ENCODE data around the gene HOXD4. TPM values are rescaled to one million over a fixed set of nuclear protein-coding genes. Genes with fewer than 3 reads are reported as not detected.

HOXD4 gene
- total RNA-seq (2014; rRNA removed; shearing (Covaris generic)) (2.5 and 7.8 TPM in 2 replicates), polyA plus RNA-seq (2016; fragmentation: Nextera tagmentation; extraction: Ambion mirVana) (0.54 and 1.4 TPM in 2 replicates)

DNA sequence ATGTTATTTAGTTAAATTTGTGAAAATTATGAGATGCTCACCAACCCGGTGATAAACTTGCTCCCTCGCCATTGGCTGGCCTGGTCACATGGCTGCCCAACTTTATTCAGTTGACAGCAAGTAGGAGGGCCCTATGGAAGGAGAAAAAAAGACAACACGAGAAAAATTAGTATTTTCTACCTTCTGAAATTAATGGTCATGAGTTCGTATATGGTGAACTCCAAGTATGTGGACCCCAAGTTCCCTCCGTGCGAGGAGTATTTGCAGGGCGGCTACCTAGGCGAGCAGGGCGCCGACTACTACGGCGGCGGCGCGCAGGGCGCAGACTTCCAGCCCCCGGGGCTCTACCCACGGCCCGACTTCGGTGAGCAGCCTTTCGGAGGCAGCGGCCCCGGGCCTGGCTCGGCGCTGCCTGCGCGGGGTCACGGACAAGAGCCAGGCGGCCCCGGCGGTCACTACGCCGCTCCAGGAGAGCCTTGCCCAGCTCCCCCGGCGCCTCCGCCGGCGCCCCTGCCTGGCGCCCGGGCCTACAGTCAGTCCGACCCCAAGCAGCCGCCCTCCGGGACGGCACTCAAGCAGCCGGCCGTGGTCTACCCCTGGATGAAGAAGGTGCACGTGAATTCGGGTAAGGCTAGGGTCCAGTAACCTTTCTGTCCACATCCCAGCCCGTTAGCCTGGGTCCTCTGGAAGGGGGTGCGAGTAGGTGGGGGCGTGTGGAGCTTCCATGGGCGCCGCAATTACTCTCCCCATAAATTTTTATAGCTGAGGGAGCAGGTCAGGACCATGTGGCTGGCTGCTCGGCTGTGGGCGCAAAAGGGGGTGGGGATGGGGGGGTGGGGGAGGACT, at the start of gene HOXD4:
HOXD4 (plus strand) TSS at position 109 of the 846 bp plus-strand sequence; CDS start at position 193, 84 bp downstream.
- no peak for TF ChIP-seq EZH2 (IDR thresholded peaks at IDR 0.05; ENCODE audit: insufficient read depth, poor library complexity, severe bottlenecking)
- no peak for TF ChIP-seq EZH2phosphoT487 (IDR thresholded peaks at IDR 0.05; ENCODE audit: insufficient read depth, low read depth)
- DNase-seq = no peak
- Histone ChIP-seq H4K20me1 (ENCODE audit: insufficient read depth) (no peaks in the 10 kb centered on the region), H3K9me2 (ENCODE audit: insufficient read depth) (no peaks in the 10 kb centered on the region), H3F3A (ENCODE audit: insufficient read depth) (peaks cover 22% of the 10 kb centered on the region; the same call in 1 of the 2 replicates), H3K4me2 (ENCODE audit: unreplicated experiment) (no peak within 1 kb of the TSS), H3K36me3 (ENCODE audit: low read depth) (peaks cover 9% of the 10 kb centered on the region; the same call in 1 of the 2 replicates), H3K79me2 (ENCODE audit: insufficient read depth) (peaks cover 49% of the 10 kb centered on the region), H3K4me1 (ENCODE audit: insufficient read depth) (no peaks in the 10 kb centered on the region; the same call in 1 of the 2 replicates), H2AFZ (no peak within 1 kb of the TSS), H3K4me3 (no peak within 1 kb of the TSS), H3K9ac (no peak within 1 kb of the TSS), H3K27ac (no peak within 1 kb of the TSS), H3K27me3 (replicated peaks; ENCODE audit: insufficient read depth) (no peaks in the 10 kb centered on the region), H3K9me3 (ENCODE audit: low read depth) (no peaks in the 10 kb centered on the region)
- 91 to 95% methylated on average over 48 to 55 of the region's 55 CpGs for WGBS, 2 experiments (ENCODE audit: low coverage in 1 of 2, low lambda C conversion rate in 2 of 2, missing lambda C conversion rate in 2 of 2)
- in situ Hi-C loops (cut with MboI) = no loop called here

DNA sequence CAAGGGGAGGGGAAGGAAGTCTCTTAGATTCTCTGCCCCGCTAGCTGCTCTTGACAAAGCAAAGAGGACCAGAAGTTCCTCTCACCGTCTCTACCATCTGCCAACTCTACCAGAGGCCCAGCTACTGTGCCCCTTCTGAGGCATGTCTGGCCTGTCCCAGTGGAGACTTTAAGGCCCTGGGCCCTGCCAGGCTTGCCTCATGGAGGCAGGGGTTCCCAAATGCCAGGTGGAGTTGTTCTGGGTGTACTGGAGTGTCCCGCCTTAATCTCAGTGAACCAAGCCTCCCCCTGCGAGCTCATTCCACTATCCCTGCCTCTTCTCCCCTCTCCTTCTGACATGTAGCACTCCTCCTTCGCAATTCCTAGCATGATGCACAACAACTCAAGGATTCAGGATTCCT, 49.5 kb upstream of the HOXD4 start:
- H3K9ac ChIP-seq = no peak overlapping the region
- H3K4me1 ChIP-seq (ENCODE audit: insufficient read depth) = peaks cover 8% of the 10 kb centered on the region
- no peak overlapping the region for H3K4me2 ChIP-seq (ENCODE audit: unreplicated experiment)
- H3K27me3 ChIP-seq (replicated peaks; ENCODE audit: insufficient read depth) = no peaks in the 10 kb centered on the region
- H3K36me3 ChIP-seq (ENCODE audit: low read depth) = no peaks in the 10 kb centered on the region
- no peak for TF ChIP-seq EZH2phosphoT487 (IDR thresholded peaks at IDR 0.05; ENCODE audit: insufficient read depth, low read depth)
- no peak for TF ChIP-seq EZH2 (IDR thresholded peaks at IDR 0.05; ENCODE audit: insufficient read depth, poor library complexity, severe bottlenecking)
- in situ Hi-C loops (cut with MboI) = loop anchor here (25.0 kb wide), 1 partner anchor 1635 kb away; no protein-coding TSS in a partner anchor
- DNase-seq = no peak
- H3K9me2 ChIP-seq (ENCODE audit: insufficient read depth) = no peaks in the 10 kb centered on the region
- no peak overlapping the region for H3K4me3 ChIP-seq
- H3K27ac ChIP-seq = no peak overlapping the region
- WGBS, 2 experiments (ENCODE audit: low coverage in 1 of 2, low lambda C conversion rate in 2 of 2, missing lambda C conversion rate in 2 of 2) = 91 to 99% methylated on average over 5 of the region's 5 CpGs
- H3K9me3 ChIP-seq (ENCODE audit: low read depth) = no peaks in the 10 kb centered on the region
- H3F3A ChIP-seq (ENCODE audit: insufficient read depth) = peaks cover 27% of the 10 kb centered on the region
- H3K79me2 ChIP-seq (ENCODE audit: insufficient read depth) = peaks cover 51% of the 10 kb centered on the region
- no peaks in the 10 kb centered on the region for H4K20me1 ChIP-seq (ENCODE audit: insufficient read depth)
- H2AFZ ChIP-seq = no peak overlapping the region

DNA sequence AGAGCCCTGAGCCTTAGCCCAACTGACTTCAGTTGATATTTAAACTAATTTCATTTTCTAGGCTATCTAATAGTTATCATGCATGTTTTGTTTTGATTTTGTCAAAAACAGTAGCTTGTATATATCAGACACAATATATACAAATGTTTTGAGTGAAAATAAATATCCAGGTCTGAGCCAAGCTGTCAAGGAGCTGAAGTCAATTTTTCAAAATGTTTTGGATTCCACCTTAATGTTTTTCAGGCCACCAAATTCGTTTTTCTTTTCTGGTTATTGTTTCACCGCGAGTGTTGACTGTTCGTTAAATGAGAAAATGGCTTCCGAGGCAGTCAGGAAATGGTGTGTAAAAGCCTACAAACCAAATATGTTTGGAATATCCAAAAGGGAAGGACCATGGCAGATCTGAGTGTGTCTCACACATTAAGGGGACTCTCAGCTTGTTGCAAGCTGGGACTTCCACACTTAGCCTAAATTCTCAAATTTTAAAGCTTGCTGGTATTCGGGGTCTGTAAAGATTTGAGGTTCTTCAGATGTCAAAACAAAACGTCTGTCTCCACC, 49.0 kb upstream of the HOXD4 start:
- H3K4me3 ChIP-seq = peak overlapping the region; percentile 88; the same call in 1 of the 2 replicates
- in situ Hi-C loops (cut with MboI) = loop anchor here (25.0 kb wide), 1 partner anchor 1635 kb away; no protein-coding TSS in a partner anchor
- peaks cover 23% of the 10 kb centered on the region for H3F3A ChIP-seq (ENCODE audit: insufficient read depth)
- H3K9me3 ChIP-seq (ENCODE audit: low read depth) = no peaks in the 10 kb centered on the region
- H4K20me1 ChIP-seq (ENCODE audit: insufficient read depth) = no peaks in the 10 kb centered on the region
- H3K27me3 ChIP-seq (replicated peaks; ENCODE audit: insufficient read depth) = no peaks in the 10 kb centered on the region
- no peaks in the 10 kb centered on the region for H3K9me2 ChIP-seq (ENCODE audit: insufficient read depth)
- peaks cover 8% of the 10 kb centered on the region for H3K4me1 ChIP-seq (ENCODE audit: insufficient read depth)
- DNase-seq = no peak
- 88 to 91% methylated on average over 7 of the region's 7 CpGs for WGBS, 2 experiments (ENCODE audit: low coverage in 1 of 2, low lambda C conversion rate in 2 of 2, missing lambda C conversion rate in 2 of 2)
- no peak overlapping the region; the same call in 1 of the 2 replicates for H2AFZ ChIP-seq
- H3K27ac ChIP-seq = no peak overlapping the region; the same call in 1 of the 2 replicates
- H3K79me2 ChIP-seq (ENCODE audit: insufficient read depth) = peaks cover 56% of the 10 kb centered on the region
- no peak overlapping the region for H3K4me2 ChIP-seq (ENCODE audit: unreplicated experiment)
- no peaks in the 10 kb centered on the region for H3K36me3 ChIP-seq (ENCODE audit: low read depth)
- 0 out of 2 replicates have a peak overlapping the region, but pooled peaks have one; percentile 93 for H3K9ac ChIP-seq
- TF ChIP-seq EZH2 (IDR thresholded peaks at IDR 0.05; ENCODE audit: insufficient read depth, poor library complexity, severe bottlenecking) (no peak), EZH2phosphoT487 (IDR thresholded peaks at IDR 0.05; ENCODE audit: insufficient read depth, low read depth) (no peak)

DNA sequence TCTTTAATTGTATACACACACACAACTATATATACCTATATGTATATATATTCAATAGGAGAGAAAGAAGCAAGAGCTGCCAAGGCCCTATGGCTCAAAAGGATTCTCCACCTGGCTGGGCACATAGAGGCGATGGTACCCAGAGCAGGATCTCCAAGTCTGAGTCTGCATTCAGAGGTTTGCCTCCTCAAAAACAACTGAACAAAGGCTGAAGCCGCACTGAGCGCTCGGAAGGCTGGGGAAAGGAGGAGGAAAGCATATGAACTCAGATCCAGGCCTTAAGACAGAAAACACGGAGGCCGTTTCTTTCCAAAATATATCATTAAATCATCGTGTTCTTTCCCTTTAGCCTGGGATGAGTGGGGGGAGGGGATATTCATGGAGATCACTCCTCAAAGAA, 48.2 kb upstream of the HOXD4 start:
- no peaks in the 10 kb centered on the region for H3K27me3 ChIP-seq (replicated peaks; ENCODE audit: insufficient read depth)
- peak overlapping the region; percentile 93 for H3K9ac ChIP-seq
- TF ChIP-seq EZH2 (IDR thresholded peaks at IDR 0.05; ENCODE audit: insufficient read depth, poor library complexity, severe bottlenecking) (no peak), EZH2phosphoT487 (IDR thresholded peaks at IDR 0.05; ENCODE audit: insufficient read depth, low read depth) (no peak)
- peak; percentile 49 for DNase-seq
- no peaks in the 10 kb centered on the region for H3K9me2 ChIP-seq (ENCODE audit: insufficient read depth)
- H3K4me1 ChIP-seq (ENCODE audit: insufficient read depth) = peaks cover 8% of the 10 kb centered on the region
- H3K4me2 ChIP-seq (ENCODE audit: unreplicated experiment) = peak overlapping the region; percentile 95
- no peaks in the 10 kb centered on the region for H3K36me3 ChIP-seq (ENCODE audit: low read depth)
- peaks cover 62% of the 10 kb centered on the region for H3K79me2 ChIP-seq (ENCODE audit: insufficient read depth)
- in situ Hi-C loops (cut with MboI) = loop anchor here (25.0 kb wide), 1 partner anchor 1634 kb away; no protein-coding TSS in a partner anchor
- no peaks in the 10 kb centered on the region for H4K20me1 ChIP-seq (ENCODE audit: insufficient read depth)
- H3K27ac ChIP-seq = peak overlapping the region; percentile 89
- H2AFZ ChIP-seq = peak overlapping the region; percentile 82
- WGBS, 2 experiments (ENCODE audit: low coverage in 1 of 2, low lambda C conversion rate in 2 of 2, missing lambda C conversion rate in 2 of 2) = 21 to 29% methylated on average over 7 of the region's 7 CpGs
- no peaks in the 10 kb centered on the region for H3K9me3 ChIP-seq (ENCODE audit: low read depth)
- peak overlapping the region; percentile 88 for H3K4me3 ChIP-seq
- H3F3A ChIP-seq (ENCODE audit: insufficient read depth) = peaks cover 23% of the 10 kb centered on the region
